Activated CD8-positive, alpha-beta T cell treated with anti-CD3 and anti-CD28 coated beads, Interleukin-2, amount 10 ng/mL, durations not matched to agents 7 days and 5 days (primary cell): Measurements from ENCODE around the gene ANKRD33. TPM values are rescaled to one million over a fixed set of nuclear protein-coding genes. Genes with fewer than 3 reads are reported as not detected.

Experiments used
- ATAC-seq: fragments of 150-1000 bp; cut with Tn5 transposase; one replicate; pipeline ENCODE4 v1.10.0; 2021; ENCODE audit warnings: moderate library complexity
- CTCF ChIA-PET: fragments of 350-600 bp; sonication (Branson Sonifier 250); formaldehyde crosslinking; loops from one replicate; lab custom pipeline; 2021; ENCODE audit warnings: antibody characterized with exemption; lab: Charles Lee
- POLR2A ChIA-PET: fragments of 350-600 bp; sonication (Branson Sonifier 250); formaldehyde crosslinking; loops from one replicate; lab custom pipeline; 2021; ENCODE audit warnings: antibody characterized with exemption; lab: Charles Lee
- DNase-seq: peaks from one replicate; pipeline ENCODE4 v3.0.0-alpha.2; 2020
- H3K27ac Mint-ChIP-seq: one replicate; pipeline ENCODE4 v1.8.0; 2021; ENCODE audit warnings: mild to moderate bottlenecking, mixed read lengths
- H3K27me3 Mint-ChIP-seq: one replicate; pipeline ENCODE4 v1.8.0; 2021; ENCODE audit warnings: low read depth, mixed read lengths
- H3K36me3 Mint-ChIP-seq: one replicate; pipeline ENCODE4 v1.8.0; 2021; ENCODE audit warnings: low read depth, mixed read lengths
- H3K4me1 Mint-ChIP-seq: one replicate; pipeline ENCODE4 v1.8.0; 2021; ENCODE audit warnings: low read depth, mixed read lengths
- H3K4me3 Mint-ChIP-seq: one replicate; pipeline ENCODE4 v1.8.0; 2021; ENCODE audit warnings: mild to moderate bottlenecking, mixed read lengths
- H3K9me3 Mint-ChIP-seq: one replicate; pipeline ENCODE4 v1.8.0; 2022; ENCODE audit warnings: mixed read lengths; ENCODE audit not compliant: insufficient read depth
- total RNA-seq, 2 experiments: library from RNA; stranded (reverse); gene quantifications; one replicate each; pipeline ENCODE4 v1.2.3, GENCODE V29; 2021

The ANKRD33 gene, protein sequence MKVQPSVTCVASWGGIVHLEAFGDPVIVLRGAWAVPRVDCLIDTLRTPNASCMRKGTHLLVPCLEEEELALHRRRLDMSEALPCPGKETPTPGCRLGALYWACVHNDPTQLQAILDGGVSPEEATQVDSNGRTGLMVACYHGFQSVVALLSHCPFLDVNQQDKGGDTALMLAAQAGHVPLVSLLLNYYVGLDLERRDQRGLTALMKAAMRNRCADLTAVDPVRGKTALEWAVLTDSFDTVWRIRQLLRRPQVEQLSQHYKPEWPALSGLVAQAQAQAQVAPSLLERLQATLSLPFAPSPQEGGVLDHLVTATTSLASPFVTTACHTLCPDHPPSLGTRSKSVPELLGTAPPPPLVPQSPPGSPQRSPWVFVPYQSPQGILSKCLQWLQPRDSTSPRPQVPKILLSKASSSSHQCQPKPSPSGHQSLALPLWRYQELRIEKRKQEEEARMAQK
- total RNA-seq: not detected

GRCh38 chr12:51887476-51888315 is at the start of gene ANKRD33:
ANKRD33 (plus strand) TSS chr12:51888103; CDS start chr12:51888187, 84 bp downstream.
- Mint-ChIP-seq H3K27ac (no peak within 1 kb of the TSS), H3K9me3 (no peaks in the 10 kb centered on the region), H3K27me3 (peaks cover 3% of the 10 kb centered on the region), H3K4me3 (no peak within 1 kb of the TSS), H3K36me3 (no peaks in the 10 kb centered on the region), H3K4me1 (peaks cover 17% of the 10 kb centered on the region)
- DNase-seq (no peak), ATAC-seq (no peak)
- ChIA-PET POLR2A (no interaction called here), CTCF (interaction anchor here (1.0 to 1.8 kb wide), 2 partner anchors 67 to 83 kb away, joined by 5 to 7 read pairs; no protein-coding TSS in a partner anchor)

- peaks cover 20% of the 10 kb centered on the region for H3K27me3 Mint-ChIP-seq
Observed at GRCh38 chr12:51838762-51839161, 49.1 kb upstream of the ANKRD33 start.

DNA sequence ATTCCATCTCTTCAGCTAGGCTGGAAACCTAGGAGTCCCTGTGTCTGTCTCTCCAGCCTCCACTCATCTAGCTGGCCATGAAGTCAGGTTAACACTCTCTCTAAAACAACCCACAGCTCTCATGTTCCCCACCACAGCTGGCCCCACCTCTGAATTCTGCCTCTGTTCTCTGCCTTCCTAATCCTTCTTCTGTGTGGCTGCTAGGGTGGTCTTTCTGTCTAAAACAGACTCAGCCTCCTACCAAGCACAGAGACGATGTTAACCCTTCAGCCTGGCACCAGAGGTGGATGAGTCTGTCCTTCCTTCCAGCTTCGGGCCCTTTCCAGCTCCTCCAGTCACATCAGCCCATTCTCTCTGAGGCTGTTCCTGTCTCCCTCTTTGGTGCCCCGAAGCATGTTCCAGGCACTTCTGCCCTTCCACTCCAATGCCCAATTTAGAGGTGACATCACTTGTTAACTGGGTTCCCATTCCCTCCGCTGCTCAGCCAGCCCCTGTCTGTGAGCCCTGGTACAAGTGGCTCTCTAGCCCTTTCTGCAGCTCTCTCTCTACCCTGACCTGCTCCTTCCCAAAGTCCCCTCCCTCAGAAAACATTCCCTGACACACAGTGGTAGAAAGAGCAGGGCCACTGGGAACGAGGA is 48.5 kb upstream of the ANKRD33 start:
- Mint-ChIP-seq H3K27ac (no peak overlapping the region), H3K27me3 (peaks cover 21% of the 10 kb centered on the region), H3K9me3 (no peaks in the 10 kb centered on the region), H3K4me1 (no peaks in the 10 kb centered on the region), H3K4me3 (no peak overlapping the region), H3K36me3 (no peaks in the 10 kb centered on the region)
- POLR2A ChIA-PET: no interaction called here
- ATAC-seq: no peak
- no peak for DNase-seq
- CTCF ChIA-PET: interaction anchor here (0.6 kb wide), 1 partner anchor 415 kb away, joined by 3 read pairs; no protein-coding TSS in a partner anchor

More at GRCh38 chr12:51838762-51839161, 49.1 kb upstream of the ANKRD33 start:
- Mint-ChIP-seq H3K36me3 (no peaks in the 10 kb centered on the region), H3K27ac (no peak overlapping the region), H3K9me3 (no peaks in the 10 kb centered on the region), H3K4me3 (no peak overlapping the region), H3K4me1 (peaks cover 3% of the 10 kb centered on the region)
- DNase-seq (no peak), ATAC-seq (no peak)
- POLR2A ChIA-PET: no interaction called here
- CTCF ChIA-PET: interaction anchor here (0.6 kb wide), 1 partner anchor 415 kb away, joined by 3 read pairs; no protein-coding TSS in a partner anchor

DNA sequence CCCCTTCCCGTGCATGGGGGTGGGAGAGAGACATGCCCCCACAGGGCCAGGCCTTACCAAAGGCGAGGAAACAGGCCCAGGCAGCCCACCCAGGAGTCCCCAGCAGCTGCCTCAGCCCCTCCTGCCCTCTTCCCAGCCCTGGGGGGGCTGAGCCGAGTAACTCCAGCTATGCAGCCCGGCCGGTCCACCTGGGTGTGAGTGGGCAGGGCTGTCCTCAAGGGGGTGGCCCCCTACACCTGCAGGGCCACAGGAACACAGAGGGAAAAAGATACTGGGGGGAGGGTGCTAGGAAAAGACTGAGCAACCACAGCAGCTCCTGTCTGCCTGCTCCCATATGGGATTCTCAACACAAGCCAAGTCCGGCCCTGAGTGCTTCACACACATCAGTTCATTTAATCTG is 46.9 kb upstream of the ANKRD33 start:
- CTCF ChIA-PET: interaction anchor here (1.2 kb wide), 1 partner anchor 20 kb away, joined by 3 read pairs; no protein-coding TSS in a partner anchor
- POLR2A ChIA-PET: no interaction called here
- no peak overlapping the region for H3K27ac Mint-ChIP-seq
- no peak for DNase-seq
- H3K4me1 Mint-ChIP-seq: no peaks in the 10 kb centered on the region
- no peak overlapping the region for H3K4me3 Mint-ChIP-seq
- no peaks in the 10 kb centered on the region for H3K36me3 Mint-ChIP-seq
- H3K9me3 Mint-ChIP-seq: no peaks in the 10 kb centered on the region
- no peak for ATAC-seq
- H3K27me3 Mint-ChIP-seq: peaks cover 28% of the 10 kb centered on the region

- POLR2A ChIA-PET: no interaction called here
- CTCF ChIA-PET: no interaction called here
- peaks cover 34% of the 10 kb centered on the region for H3K27me3 Mint-ChIP-seq
Observed at GRCh38 chr12:51841727-51842126, 46.2 kb upstream of the ANKRD33 start.

GRCh38 chr12:51844854-51845253 is 43.0 kb upstream of the ANKRD33 start:
- Mint-ChIP-seq H3K4me3 (no peak overlapping the region), H3K36me3 (no peaks in the 10 kb centered on the region), H3K4me1 (peaks cover 4% of the 10 kb centered on the region), H3K27ac (no peak overlapping the region), H3K9me3 (no peaks in the 10 kb centered on the region), H3K27me3 (peaks cover 39% of the 10 kb centered on the region)
- ATAC-seq (no peak), DNase-seq (no peak)
- CTCF ChIA-PET: interaction anchor here (0.7 kb wide), 1 partner anchor 30 kb away, joined by 3 read pairs; no protein-coding TSS in a partner anchor
- POLR2A ChIA-PET: no interaction called here

More at GRCh38 chr12:51841727-51842126, 46.2 kb upstream of the ANKRD33 start:
- Mint-ChIP-seq H3K9me3 (no peaks in the 10 kb centered on the region), H3K27ac (no peak overlapping the region), H3K4me3 (no peak overlapping the region), H3K4me1 (peaks cover 1% of the 10 kb centered on the region), H3K36me3 (no peaks in the 10 kb centered on the region)
- no peak for ATAC-seq
- no peak for DNase-seq

DNA sequence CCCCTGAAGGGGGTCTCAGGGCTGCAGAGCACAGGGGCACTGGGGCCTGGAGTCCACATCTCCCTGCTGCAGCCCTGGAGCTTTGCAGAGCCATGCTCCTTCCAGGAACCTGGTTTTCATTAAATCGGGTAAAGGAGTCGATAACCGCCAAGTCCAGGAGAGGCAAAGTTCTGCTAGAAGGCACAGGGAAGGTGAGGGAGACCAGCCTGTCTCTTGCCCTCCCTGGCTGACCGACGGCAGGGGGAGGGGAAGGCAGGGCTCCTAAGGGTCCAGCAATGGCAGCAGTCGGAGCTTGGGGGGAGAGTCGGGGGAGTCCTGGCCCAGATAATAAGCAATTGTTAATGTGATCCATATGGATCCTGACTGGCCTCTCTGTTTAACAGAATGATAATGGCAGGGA is 42.4 kb upstream of the ANKRD33 start:
- Mint-ChIP-seq H3K4me1 (peaks cover 4% of the 10 kb centered on the region), H3K27ac (no peak overlapping the region), H3K36me3 (no peaks in the 10 kb centered on the region), H3K9me3 (no peaks in the 10 kb centered on the region), H3K27me3 (peaks cover 41% of the 10 kb centered on the region), H3K4me3 (no peak overlapping the region)
- ATAC-seq (no peak), DNase-seq (no peak)
- CTCF ChIA-PET: no interaction called here
- POLR2A ChIA-PET: no interaction called here

GRCh38 chr12:51846271-51846691 is 41.6 kb upstream of the ANKRD33 start:
- no peaks in the 10 kb centered on the region for H3K9me3 Mint-ChIP-seq
- H3K4me3 Mint-ChIP-seq: no peak overlapping the region
- peaks cover 48% of the 10 kb centered on the region for H3K27me3 Mint-ChIP-seq
- POLR2A ChIA-PET: no interaction called here
- no peak overlapping the region for H3K27ac Mint-ChIP-seq
- CTCF ChIA-PET: no interaction called here
- ATAC-seq (no peak), DNase-seq (no peak)
- peaks cover 8% of the 10 kb centered on the region for H3K4me1 Mint-ChIP-seq
- H3K36me3 Mint-ChIP-seq: no peaks in the 10 kb centered on the region

DNA sequence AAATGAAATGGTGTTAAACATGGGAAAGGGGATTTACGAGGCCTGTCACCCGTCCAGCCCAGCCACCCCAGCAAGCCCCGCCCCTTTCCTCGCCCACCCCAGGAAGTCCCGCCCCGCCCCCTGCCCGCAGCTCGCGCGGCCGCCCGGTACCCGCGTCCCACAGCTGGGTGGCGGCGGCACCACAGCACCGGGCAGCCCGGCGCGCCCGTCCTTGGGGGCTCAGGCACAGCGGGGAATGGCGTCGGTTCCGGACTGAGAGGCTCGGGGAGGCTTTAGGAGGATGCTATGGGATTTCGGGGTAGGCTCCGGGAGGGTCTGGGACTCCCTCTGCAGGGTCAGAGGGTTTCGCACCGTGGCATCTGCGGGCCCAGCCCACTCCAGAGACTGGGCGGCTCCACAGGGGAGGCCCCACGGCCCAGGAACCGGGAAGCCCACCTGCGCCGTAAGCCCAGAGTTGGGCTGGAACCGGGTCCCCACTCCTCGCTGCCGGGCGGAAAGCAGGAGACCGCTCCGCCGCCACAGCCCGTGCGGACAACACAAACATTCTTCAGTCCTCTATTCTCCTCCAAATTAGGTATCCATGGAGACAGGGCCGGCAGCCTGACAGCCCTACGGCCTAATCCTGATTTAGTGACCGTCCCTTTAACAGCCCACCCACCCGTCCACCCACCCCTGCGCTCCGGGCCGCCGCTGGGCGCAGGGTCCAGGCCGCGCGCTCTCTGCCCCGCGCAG is 40.8 kb upstream of the ANKRD33 start:
- Mint-ChIP-seq H3K36me3 (no peaks in the 10 kb centered on the region), H3K4me1 (peaks cover 16% of the 10 kb centered on the region), H3K4me3 (peak overlapping the region; percentile 54), H3K27ac (no peak overlapping the region), H3K27me3 (peaks cover 53% of the 10 kb centered on the region), H3K9me3 (no peaks in the 10 kb centered on the region)
- ChIA-PET CTCF (no interaction called here), POLR2A (no interaction called here)
- ATAC-seq: peak; percentile 57
- peak; percentile 51 for DNase-seq

- H3K27ac Mint-ChIP-seq: no peak overlapping the region
- H3K36me3 Mint-ChIP-seq: no peaks in the 10 kb centered on the region
- no peaks in the 10 kb centered on the region for H3K9me3 Mint-ChIP-seq
- H3K27me3 Mint-ChIP-seq: peaks cover 59% of the 10 kb centered on the region
- peaks cover 16% of the 10 kb centered on the region for H3K4me1 Mint-ChIP-seq
- H3K4me3 Mint-ChIP-seq: no peak overlapping the region
- no peak for ATAC-seq
- POLR2A ChIA-PET: no interaction called here
- CTCF ChIA-PET: no interaction called here
- DNase-seq: no peak
Observed at GRCh38 chr12:51847643-51848325, 40.1 kb upstream of the ANKRD33 start.
